HL-60 (cell line): Measurements from ENCODE around the gene GMDS.
A peak's percentile ranks its signal among the peaks of the same experiment; 100 is the strongest.

ENCODE experiments used
- DNase-seq, 2 experiments: peaks; one replicate each; pipeline ENCODE4 v3.0.0-alpha.2; 2010 to 2020; ENCODE audit warnings: low read depth in 1 of 2, low spot score in 1 of 2
- H3K27ac ChIP-seq: fragments of 250-450 bp; sonication (Bioruptor Pico); replicated peaks from 2 replicates; pipeline ENCODE4 v1.5.1; 2020; ENCODE audit warnings: mild to moderate bottlenecking, moderate library complexity
- H3K27me3 ChIP-seq: fragments of 250-450 bp; sonication (Bioruptor Pico); 2 replicates; pipeline ENCODE4 v1.5.1; 2021; ENCODE audit warnings: mild to moderate bottlenecking, moderate library complexity; ENCODE audit not compliant: insufficient read depth, poor library complexity, severe bottlenecking
- H3K4me3 ChIP-seq: replicated peaks from 2 replicates; pipeline ENCODE4 v1.5.1; 2011; ENCODE audit warnings: mild to moderate bottlenecking, control low read depth, low read length; ENCODE audit not compliant: insufficient read depth
- CTCF ChIP-seq: IDR thresholded peaks from one replicate; pipeline ENCODE4 v1.5.1; 2011; ENCODE audit warnings: low read length, control low read depth, inconsistent platforms; ENCODE audit not compliant: insufficient read depth
- GABPA ChIP-seq: IDR thresholded peaks from 2 replicates; pipeline ENCODE4 v1.6.1; 2012; ENCODE audit warnings: low read depth
- POLR2AphosphoS5 ChIP-seq: IDR thresholded peaks from 2 replicates; pipeline ENCODE4 v1.6.1; 2012; ENCODE audit warnings: low read depth
- REST ChIP-seq: IDR thresholded peaks from 2 replicates; pipeline ENCODE4 v1.6.1; 2012; ENCODE audit warnings: low read depth; ENCODE audit not compliant: insufficient replicate concordance
- SPI1 ChIP-seq: IDR thresholded peaks from 2 replicates; pipeline ENCODE4 v1.6.1; 2012; ENCODE audit warnings: low read depth, mild to moderate bottlenecking, borderline replicate concordance

Gene GMDS

GRCh38 chr6:1644516-1645060 is 600.8 kb downstream of the GMDS start:
- no peaks in the 10 kb centered on the region for H3K27me3 ChIP-seq
- TF ChIP-seq REST, result no peak
- no peak for TF ChIP-seq CTCF
- no peak for TF ChIP-seq SPI1
- no peak for TF ChIP-seq GABPA
- no peak for TF ChIP-seq POLR2AphosphoS5
- no peak overlapping the region for H3K4me3 ChIP-seq
- peak; percentile 13 to 60 for DNase-seq
- H3K27ac ChIP-seq, result no peak overlapping the region

GRCh38 chr6:1643830-1644445 is 601.5 kb downstream of the GMDS start:
- H3K27me3 ChIP-seq, result no peaks in the 10 kb centered on the region
- no peak for DNase-seq
- no peak overlapping the region for H3K4me3 ChIP-seq
- TF ChIP-seq POLR2AphosphoS5, result no peak
- no peak for TF ChIP-seq CTCF
- TF ChIP-seq GABPA, result no peak
- no peak for TF ChIP-seq SPI1
- TF ChIP-seq REST, result no peak
- no peak overlapping the region for H3K27ac ChIP-seq

GRCh38 chr6:1643111-1643510 is 602.3 kb downstream of the GMDS start:
- TF ChIP-seq POLR2AphosphoS5, result no peak
- no peak for TF ChIP-seq GABPA
- no peak for TF ChIP-seq CTCF
- TF ChIP-seq SPI1, result no peak
- TF ChIP-seq REST, result no peak
- no peak for DNase-seq

More at GRCh38 chr6:1643111-1643510, 602.3 kb downstream of the GMDS start:
- Histone ChIP-seq H3K27ac (no peak overlapping the region), H3K4me3 (no peak overlapping the region), H3K27me3 (no peaks in the 10 kb centered on the region)
